DMS153 treated with DMSO at 0.1 percent for 48 hours (cell line): Measurements from ENCODE around the gene CTSZ.
"Not testable (repeated sequence)": the region's sequence is repeated elsewhere in the genome, so short reads cannot be mapped to it uniquely, and the experiment has no call there.

Source experiments
- DNase-seq: peaks from one replicate; lab custom pipeline; 2025; ENCODE audit not compliant: unreplicated experiment; lab: John Stamatoyannopoulos, UW

CTSZ gene

GRCh38 chr20:59006864-59007664 lies at the start of gene CTSZ:
TSS of gene CTSZ (minus strand) at chr20:59007254. CDS start at chr20:59007128, 126 bp downstream.
- DNase-seq: no peak

GRCh38 chr20:59055302-59055701 lies 48.2 kb upstream of the CTSZ start:
- DNase-seq: no peak

GRCh38 chr20:59051666-59052185 lies 44.7 kb upstream of the CTSZ start:
- no peak for DNase-seq

GRCh38 chr20:59050437-59050836 lies 43.4 kb upstream of the CTSZ start:
- DNase-seq: no peak

- DNase-seq: no peak
Observed at GRCh38 chr20:59048681-59049030, 41.6 kb upstream of the CTSZ start.

- DNase-seq: no peak
Observed at GRCh38 chr20:59047938-59048680, 41.1 kb upstream of the CTSZ start.

- DNase-seq: no peak
Observed at GRCh38 chr20:59046862-59047261, 39.8 kb upstream of the CTSZ start.

GRCh38 chr20:59044796-59045195 lies 37.7 kb upstream of the CTSZ start:
- no peak for DNase-seq

- no peak for DNase-seq
Observed at GRCh38 chr20:59044295-59044694, 37.2 kb upstream of the CTSZ start.

GRCh38 chr20:59043698-59044097 lies 36.6 kb upstream of the CTSZ start:
- no peak for DNase-seq

GRCh38 chr20:59042796-59043631 lies 36.0 kb upstream of the CTSZ start:
- peak; percentile 82 for DNase-seq

- no peak for DNase-seq
Observed at GRCh38 chr20:59042151-59042795, 35.2 kb upstream of the CTSZ start, which contains the start of gene PRELID3B. TSS of gene PRELID3B (minus strand) at chr20:59042786. CDS start at chr20:59042730, 56 bp downstream.

GRCh38 chr20:59041487-59041886 lies 34.4 kb upstream of the CTSZ start:
- DNase-seq: not testable (repeated sequence)

- no peak for DNase-seq
Observed at GRCh38 chr20:59040667-59041066, 33.6 kb upstream of the CTSZ start.

GRCh38 chr20:59039233-59039632 lies 32.2 kb upstream of the CTSZ start:
- no peak for DNase-seq

- no peak for DNase-seq
Observed at GRCh38 chr20:59037386-59037785, 30.3 kb upstream of the CTSZ start.

GRCh38 chr20:59035381-59035780 lies 28.3 kb upstream of the CTSZ start:
- DNase-seq: no peak

GRCh38 chr20:59033616-59034165 lies 26.6 kb upstream of the CTSZ start:
- no peak for DNase-seq

- no peak for DNase-seq
Observed at GRCh38 chr20:59033093-59033492, 26.0 kb upstream of the CTSZ start.

- peak; percentile 51 for DNase-seq
Observed at GRCh38 chr20:59032713-59033059, 25.6 kb upstream of the CTSZ start.
